B cell (primary cell): ENCODE data around the gene NLRP13. TPM values are rescaled to one million over a fixed set of nuclear protein-coding genes. Genes with fewer than 3 reads are reported as not detected.

ENCODE experiments used
- ATAC-seq: fragments of 200-7000 bp; cut with Tn5 transposase; one replicate; pipeline ENCODE4 v1.10.0; 2021; ENCODE audit warnings: low read depth, mild to moderate bottlenecking, moderate number of reproducible peaks, moderate library complexity
- CTCF ChIA-PET: fragments of 350-600 bp; sonication (Branson Sonifier 250); formaldehyde crosslinking; loops from one replicate; lab custom pipeline; 2021; ENCODE audit warnings: antibody characterized with exemption, inconsistent platforms; lab: Charles Lee
- POLR2A ChIA-PET: fragments of 350-600 bp; sonication (Branson Sonifier 250); formaldehyde crosslinking; loops from one replicate; lab custom pipeline; 2021; ENCODE audit warnings: antibody characterized with exemption; lab: Charles Lee
- DNase-seq: peaks from one replicate; pipeline ENCODE4 v3.0.0; 2013
- H2AFZ ChIP-seq: 2 replicates; pipeline ENCODE4 v1.6.1; 2012; ENCODE audit warnings: mild to moderate bottlenecking, low read depth, low read length; ENCODE audit not compliant: insufficient read depth, poor library complexity, severe bottlenecking
- H3K27ac ChIP-seq, 2 donors: 1 replicate in 1 of 2; 2 replicates in 1 of 2; pipeline ENCODE4 v1.5.1; 2012 to 2013; ENCODE audit warnings: low read length in 2 of 2, mild to moderate bottlenecking in 2 of 2, moderate library complexity in 1 of 2
- H3K27me3 ChIP-seq, 4 experiments: fragments of 200-600 bp in 1 of 4; sonication (generic) in 1 of 4; replicated peaks in 1 of 4; 1 replicate in 2 of 4; 2 replicates in 2 of 4; pipeline versions ENCODE4 v1.6.1 to v1.7.0; 2013 to 2016; ENCODE audit warnings: low read length in 3 of 4, mild to moderate bottlenecking in 2 of 4, mixed read lengths in 1 of 4, moderate library complexity in 1 of 4; ENCODE audit not compliant: insufficient read depth in 4 of 4, control insufficient read depth in 3 of 4; ENCODE audit errors: control extremely low read depth in 1 of 4
- H3K36me3 ChIP-seq, 2 experiments: replicated peaks in 1 of 2; 1 replicate in 1 of 2; 2 replicates in 1 of 2; pipeline versions ENCODE4 v1.6.1 to v1.7.1; 2013; ENCODE audit warnings: low read length in 1 of 2; ENCODE audit not compliant: insufficient read depth in 2 of 2, control insufficient read depth in 1 of 2; ENCODE audit errors: control extremely low read depth in 1 of 2, extremely low read depth in 1 of 2
- H3K4me1 ChIP-seq, 2 donors: fragments of 200-600 bp in 1 of 2; sonication (generic) in 1 of 2; 1 replicate in 1 of 2; 2 replicates in 1 of 2; pipeline versions ENCODE4 v1.5.1 to v1.6.1; 2013 to 2017; ENCODE audit warnings: low read length in 2 of 2; ENCODE audit not compliant: control insufficient read depth in 2 of 2, insufficient read depth in 2 of 2
- H3K4me2 ChIP-seq: replicated peaks from 2 replicates; pipeline ENCODE3; 2012; ENCODE audit warnings: mild to moderate bottlenecking, low read depth, low read length; ENCODE audit not compliant: poor library complexity, severe bottlenecking
- H3K4me3 ChIP-seq, 5 experiments: fragments of 200-600 bp in 1 of 5; sonication (generic) in 1 of 5; 1 replicate in 3 of 5; 2 replicates in 2 of 5; pipeline versions ENCODE4 v1.5.1 to v1.7.0; 2011 to 2016; ENCODE audit warnings: low read length in 4 of 5, mild to moderate bottlenecking in 4 of 5, low read depth in 2 of 5, control low read depth in 1 of 5, moderate library complexity in 1 of 5; ENCODE audit not compliant: insufficient read depth in 1 of 5; ENCODE audit errors: control extremely low read depth in 1 of 5, extremely low read depth in 1 of 5
- H3K79me2 ChIP-seq: fragments of 200-600 bp; sonication (generic); one replicate; pipeline ENCODE4 v1.6.0; 2016; ENCODE audit warnings: low read length; ENCODE audit not compliant: control insufficient read depth, insufficient read depth
- H3K9ac ChIP-seq: fragments of 200-600 bp; sonication (generic); 2 replicates; pipeline ENCODE4 v1.6.1; 2017; ENCODE audit warnings: mild to moderate bottlenecking, low read length, moderate library complexity
- H3K9me3 ChIP-seq, 3 donors: one replicate each; pipeline versions ENCODE4 v1.6.1 to v1.7.1; 2013; ENCODE audit warnings: low read length in 2 of 3; ENCODE audit not compliant: control insufficient read depth in 2 of 3, insufficient read depth in 1 of 3; ENCODE audit errors: control extremely low read depth in 1 of 3
- H4K20me1 ChIP-seq: 2 replicates; pipeline ENCODE4 v1.6.0; 2012; ENCODE audit warnings: mild to moderate bottlenecking, low read length; ENCODE audit not compliant: insufficient read depth, control insufficient read depth, poor library complexity, severe bottlenecking
- H3K27ac Mint-ChIP-seq: one replicate; pipeline ENCODE4 v1.8.0; 2021; ENCODE audit warnings: mixed read lengths
- H3K27me3 Mint-ChIP-seq: one replicate; pipeline ENCODE4 v1.8.0; 2021; ENCODE audit warnings: mixed read lengths
- H3K4me1 Mint-ChIP-seq: one replicate; pipeline ENCODE4 v1.8.0; 2021; ENCODE audit warnings: mixed read lengths
- H3K4me3 Mint-ChIP-seq: one replicate; pipeline ENCODE4 v1.8.0; 2021; ENCODE audit warnings: mixed read lengths
- H3K9me3 Mint-ChIP-seq: one replicate; pipeline ENCODE4 v1.8.0; 2022; ENCODE audit warnings: mixed read lengths; ENCODE audit not compliant: insufficient read depth
- CTCF ChIP-seq: fragments of 200-600 bp; IDR thresholded peaks from one replicate; pipeline ENCODE4 v1.8.0; 2022; ENCODE audit warnings: antibody characterized with exemption, mild to moderate bottlenecking
- EZH2 ChIP-seq: IDR thresholded peaks from 2 replicates; pipeline ENCODE4 v1.6.1; 2012; ENCODE audit warnings: borderline replicate concordance, low read depth, mild to moderate bottlenecking, moderate library complexity, low read length; ENCODE audit not compliant: insufficient read depth, poor library complexity, severe bottlenecking
- WGBS: methylation state at CpG from one replicate; pipeline ENCODE4 v1.1.5; 2013; ENCODE audit warnings: missing lambda C conversion rate; ENCODE audit not compliant: insufficient coverage; 5-methylcytosine and 5-hydroxymethylcytosine counted together
- intact Hi-C: fragments of 100-400 bp; cut with micrococcal nuclease; formaldehyde crosslinking; loops from one replicate; pipeline ENCODE4 v1.10.0; 2022
- polyA plus RNA-seq: library from polyadenylated mRNA; depleted of rRNA; stranded (reverse); fragments of >200 nt; gene quantifications from 2 replicates; pipeline ENCODE4 v1.2.3, GENCODE V29; 2012
- total RNA-seq, 2 donors: library from RNA; stranded (reverse); fragments of 120-200 nt in 1 of 2; gene quantifications; 1 replicate in 1 of 2; 2 replicates in 1 of 2; pipeline versions ENCODE4 v1.2.3 to v1.2.4, GENCODE V29; 2013 to 2022

The NLRP13 gene
- total and polyA plus RNA-seq, 2 donors (not counting 1 experiment from before 2014, with no cell fraction given): not detected

GRCh38 chr19:55947532-55947931 lies 15.4 kb upstream of the NLRP13 start, which contains the start of gene NLRP8:
Gene NLRP8 (plus strand): TSS chr19:55947832.
- H3K9ac ChIP-seq: no peak within 1 kb of the TSS
- no peak within 1 kb of the TSS for H3K27ac ChIP-seq
- WGBS: 90% methylated on average over 6 of the region's 8 CpGs
- no peak for DNase-seq
- Mint-ChIP-seq H3K27ac (no peak within 1 kb of the TSS), H3K4me1 (no peaks in the 10 kb centered on the region), H3K27me3 (no peaks in the 10 kb centered on the region), H3K4me3 (no peak within 1 kb of the TSS), H3K9me3 (peaks cover 7% of the 10 kb centered on the region)
- no peak within 1 kb of the TSS for H3K4me2 ChIP-seq
- no peak within 1 kb of the TSS for H2AFZ ChIP-seq
- H3K79me2 ChIP-seq: no peaks in the 10 kb centered on the region
- TF ChIP-seq CTCF (no peak), EZH2 (no peak)
- no peak for ATAC-seq
- POLR2A ChIA-PET: no interaction called here
- no peaks in the 10 kb centered on the region for H3K4me1 ChIP-seq
- no peaks in the 10 kb centered on the region for H3K36me3 ChIP-seq
- H4K20me1 ChIP-seq: no peaks in the 10 kb centered on the region
- no peak within 1 kb of the TSS for H3K4me3 ChIP-seq
- intact Hi-C loops: no loop called here
- H3K27me3 ChIP-seq: no peaks in the 10 kb centered on the region
- CTCF ChIA-PET: no interaction called here
- H3K9me3 ChIP-seq: peaks cover 0 to 21% (median 0%) of the 10 kb centered on the region in 3 donors

GRCh38 chr19:55940306-55940705 lies 8.2 kb upstream of the NLRP13 start:
- TF ChIP-seq EZH2: no peak
- no peak for TF ChIP-seq CTCF
- intact Hi-C loops: no loop called here
- Histone ChIP-seq H3K27me3 (no peaks in the 10 kb centered on the region), H3K36me3 (no peaks in the 10 kb centered on the region), H3K9ac (no peak overlapping the region), H3K4me1 (no peaks in the 10 kb centered on the region), H3K4me3 (no peak overlapping the region), H3K9me3 (peaks cover 0 to 8% (median 0%) of the 10 kb centered on the region in 3 donors), H3K79me2 (no peaks in the 10 kb centered on the region), H2AFZ (no peak overlapping the region), H4K20me1 (no peaks in the 10 kb centered on the region), H3K4me2 (no peak overlapping the region), H3K27ac (no peak overlapping the region)
- ATAC-seq (no peak), DNase-seq (no peak)
- 88% methylated on average over 6 of the region's 11 CpGs for WGBS
- H3K27me3 Mint-ChIP-seq: no peaks in the 10 kb centered on the region
- H3K4me3 Mint-ChIP-seq: no peak overlapping the region
- H3K9me3 Mint-ChIP-seq: peaks cover 4% of the 10 kb centered on the region
- POLR2A ChIA-PET: no interaction called here
- no peaks in the 10 kb centered on the region for H3K4me1 Mint-ChIP-seq
- H3K27ac Mint-ChIP-seq: no peak overlapping the region
- CTCF ChIA-PET: no interaction called here
